Astrocyte (in vitro differentiated cells and primary cell): ENCODE measurements around the gene DISC1. TPM values are rescaled to one million over a fixed set of nuclear protein-coding genes. Genes with fewer than 3 reads are reported as not detected.

Experiments used
- DNase-seq: peaks from one replicate; pipeline ENCODE4 v3.0.0-alpha.2; 2010; ENCODE audit warnings: low read depth
- FAIRE-seq: peaks from 2 replicates; lab custom pipeline; 2011; peaks lifted over from hg19 to GRCh38; lab: Jason Lieb, UNC
- H2AFZ ChIP-seq: 2 replicates; pipeline ENCODE4 v1.6.0; 2012; ENCODE audit warnings: low read depth, low read length, inconsistent platforms
- H3K27ac ChIP-seq: 2 replicates; pipeline ENCODE4 v1.5.1; 2011; ENCODE audit warnings: low read depth, low read length, inconsistent platforms
- H3K27me3 ChIP-seq: 2 replicates; pipeline ENCODE4 v1.6.0; 2011; ENCODE audit warnings: low read length, inconsistent platforms; ENCODE audit not compliant: insufficient read depth
- H3K36me3 ChIP-seq: 2 replicates; pipeline ENCODE4 v1.5.1; 2011; ENCODE audit warnings: low read length, inconsistent platforms; ENCODE audit not compliant: insufficient read depth
- H3K4me1 ChIP-seq: 2 replicates; pipeline ENCODE4 v1.5.1; 2011; ENCODE audit warnings: low read length, inconsistent platforms; ENCODE audit not compliant: insufficient read depth
- H3K4me2 ChIP-seq: 2 replicates; pipeline ENCODE4 v1.6.0; 2012; ENCODE audit warnings: low read length, inconsistent platforms
- H3K4me3 ChIP-seq: 2 replicates; pipeline ENCODE4 v1.5.1; 2011; ENCODE audit warnings: low read depth, mild to moderate bottlenecking, low read length, inconsistent platforms; ENCODE audit not compliant: insufficient read depth
- H3K79me2 ChIP-seq: 2 replicates; pipeline ENCODE4 v1.6.0; 2012; ENCODE audit warnings: mild to moderate bottlenecking, low read length, inconsistent platforms; ENCODE audit not compliant: insufficient read depth
- H3K9ac ChIP-seq: 2 replicates; pipeline ENCODE4 v1.6.0; 2012; ENCODE audit warnings: mild to moderate bottlenecking, low read length, inconsistent platforms
- H3K9me3 ChIP-seq: 2 replicates; pipeline ENCODE4 v1.5.1; 2012; ENCODE audit warnings: low read depth, mild to moderate bottlenecking, low read length, inconsistent platforms; ENCODE audit not compliant: insufficient read depth
- H4K20me1 ChIP-seq: 2 replicates; pipeline ENCODE4 v1.6.0; 2012; ENCODE audit warnings: low read length, inconsistent platforms; ENCODE audit not compliant: insufficient read depth
- H3K27ac Mint-ChIP-seq: one replicate; pipeline ENCODE4 v1.8.0; 2021; ENCODE audit warnings: mild to moderate bottlenecking, mixed read lengths; ENCODE audit not compliant: unreplicated experiment
- H3K27me3 Mint-ChIP-seq: one replicate; pipeline ENCODE4 v1.8.0; 2021; ENCODE audit warnings: low read depth, mixed read lengths; ENCODE audit not compliant: unreplicated experiment
- H3K36me3 Mint-ChIP-seq: one replicate; pipeline ENCODE4 v1.8.0; 2021; ENCODE audit warnings: low read depth, mixed read lengths; ENCODE audit not compliant: unreplicated experiment
- H3K4me1 Mint-ChIP-seq: one replicate; pipeline ENCODE4 v1.8.0; 2021; ENCODE audit warnings: low read depth, mixed read lengths; ENCODE audit not compliant: unreplicated experiment
- H3K4me3 Mint-ChIP-seq: one replicate; pipeline ENCODE4 v1.8.0; 2021; ENCODE audit warnings: mild to moderate bottlenecking, moderate library complexity, mixed read lengths; ENCODE audit not compliant: unreplicated experiment
- H3K9me3 Mint-ChIP-seq: one replicate; pipeline ENCODE4 v1.8.0; 2021; ENCODE audit warnings: mild to moderate bottlenecking, mixed read lengths; ENCODE audit not compliant: unreplicated experiment
- CTCF ChIP-seq: IDR thresholded peaks from 2 replicates; pipeline ENCODE4 v1.5.1; 2011; ENCODE audit warnings: low read depth, mild to moderate bottlenecking, inconsistent platforms, low read length, moderate library complexity; ENCODE audit not compliant: insufficient read depth
- EZH2 ChIP-seq: IDR thresholded peaks from 2 replicates; pipeline ENCODE4 v1.6.1; 2012; ENCODE audit warnings: mild to moderate bottlenecking, low read length, inconsistent platforms; ENCODE audit not compliant: insufficient read depth
- total RNA-seq: library from RNA; stranded (reverse); gene quantifications from 2 replicates; pipeline ENCODE4 v1.2.1, GENCODE V29; 2021

The DISC1 gene
- total RNA-seq, 1 donor from 2014 or later = 9.1 TPM

- Mint-ChIP-seq H3K4me3 (no peak overlapping the region), H3K27ac (no peak overlapping the region), H3K9me3 (no peaks in the 10 kb centered on the region), H3K4me1 (no peaks in the 10 kb centered on the region), H3K36me3 (no peaks in the 10 kb centered on the region), H3K27me3 (peaks cover 10% of the 10 kb centered on the region)
- H3K36me3 ChIP-seq = no peaks in the 10 kb centered on the region
- H3K4me1 ChIP-seq = no peaks in the 10 kb centered on the region
- TF ChIP-seq EZH2 = no peak
- TF ChIP-seq CTCF = no peak
- no peaks in the 10 kb centered on the region for H3K9me3 ChIP-seq
- H3K4me3 ChIP-seq = no peak overlapping the region
- no peaks in the 10 kb centered on the region for H3K27me3 ChIP-seq
- DNase-seq (no peak), FAIRE-seq (no peak)
- no peak overlapping the region for H2AFZ ChIP-seq
- H4K20me1 ChIP-seq = no peaks in the 10 kb centered on the region
- H3K4me2 ChIP-seq = no peak overlapping the region
- no peak overlapping the region for H3K27ac ChIP-seq
- H3K9ac ChIP-seq = no peak overlapping the region
- H3K79me2 ChIP-seq = no peaks in the 10 kb centered on the region
Observed at GRCh38 chr1:232062967-232063366, 436.4 kb downstream of the DISC1 start.

- Histone ChIP-seq H3K79me2 (no peaks in the 10 kb centered on the region), H3K27me3 (no peaks in the 10 kb centered on the region), H3K27ac (no peak overlapping the region), H4K20me1 (no peaks in the 10 kb centered on the region), H3K4me3 (no peak overlapping the region), H3K9ac (no peak overlapping the region), H3K36me3 (no peaks in the 10 kb centered on the region), H3K9me3 (no peaks in the 10 kb centered on the region), H3K4me2 (no peak overlapping the region), H2AFZ (no peak overlapping the region), H3K4me1 (no peaks in the 10 kb centered on the region)
- H3K4me1 Mint-ChIP-seq = no peaks in the 10 kb centered on the region
- DNase-seq (no peak), FAIRE-seq (no peak)
- no peaks in the 10 kb centered on the region for H3K36me3 Mint-ChIP-seq
- H3K27ac Mint-ChIP-seq = no peak overlapping the region
- H3K4me3 Mint-ChIP-seq = no peak overlapping the region
- no peaks in the 10 kb centered on the region for H3K9me3 Mint-ChIP-seq
- TF ChIP-seq EZH2 (no peak), CTCF (no peak)
- no peaks in the 10 kb centered on the region for H3K27me3 Mint-ChIP-seq
Observed at GRCh38 chr1:232066521-232066920, 439.9 kb downstream of the DISC1 start.

- H3K27ac ChIP-seq = no peak overlapping the region
Observed at GRCh38 chr1:232074265-232074664, 447.7 kb downstream of the DISC1 start.

More at GRCh38 chr1:232074265-232074664, 447.7 kb downstream of the DISC1 start:
- H3K4me1 ChIP-seq = no peaks in the 10 kb centered on the region
- peaks cover 2% of the 10 kb centered on the region for H3K27me3 Mint-ChIP-seq
- H3K4me1 Mint-ChIP-seq = no peaks in the 10 kb centered on the region
- no peaks in the 10 kb centered on the region for H3K79me2 ChIP-seq
- no peaks in the 10 kb centered on the region for H3K36me3 ChIP-seq
- H3K27me3 ChIP-seq = no peaks in the 10 kb centered on the region
- FAIRE-seq = no peak
- DNase-seq = no peak
- no peak overlapping the region for H3K4me3 Mint-ChIP-seq
- no peaks in the 10 kb centered on the region for H3K9me3 ChIP-seq
- H3K27ac Mint-ChIP-seq = no peak overlapping the region
- no peak overlapping the region for H2AFZ ChIP-seq
- H4K20me1 ChIP-seq = no peaks in the 10 kb centered on the region
- no peak overlapping the region for H3K4me3 ChIP-seq
- H3K9me3 Mint-ChIP-seq = no peaks in the 10 kb centered on the region
- no peak for TF ChIP-seq CTCF
- TF ChIP-seq EZH2 = no peak
- H3K9ac ChIP-seq = no peak overlapping the region
- H3K4me2 ChIP-seq = no peak overlapping the region
- H3K36me3 Mint-ChIP-seq = no peaks in the 10 kb centered on the region
